Neural cell (in vitro differentiated cells): ENCODE data around the gene STXBP5.

Source experiments
- MXI1 ChIP-seq: fragments of 450-650 bp; conservative IDR thresholded peaks from 2 replicates; pipeline ENCODE4 v1.6.1; 2014; ENCODE audit warnings: antibody characterized with exemption, mild to moderate bottlenecking; ENCODE audit not compliant: poor library complexity, severe bottlenecking
- POLR2AphosphoS5 ChIP-seq: IDR thresholded peaks from 2 replicates; pipeline ENCODE4 v1.6.1; 2012
- RAD21 ChIP-seq: fragments of 450-650 bp; conservative IDR thresholded peaks from 2 replicates; pipeline ENCODE4 v1.6.1; 2014; ENCODE audit warnings: antibody characterized with exemption, mild to moderate bottlenecking, moderate library complexity
- TF ChIP-seq, protein P1 (sequence below): fragments of 450-650 bp; IDR thresholded peaks from 2 replicates; pipeline ENCODE4 v1.5.1; 2014; ENCODE audit warnings: antibody characterized with exemption, mild to moderate bottlenecking, moderate library complexity; ENCODE audit not compliant: poor library complexity, severe bottlenecking
- TF ChIP-seq, protein P2 (sequence below): IDR thresholded peaks from 2 replicates; pipeline ENCODE4 v1.6.1; 2012; ENCODE audit warnings: borderline replicate concordance

DNA sequence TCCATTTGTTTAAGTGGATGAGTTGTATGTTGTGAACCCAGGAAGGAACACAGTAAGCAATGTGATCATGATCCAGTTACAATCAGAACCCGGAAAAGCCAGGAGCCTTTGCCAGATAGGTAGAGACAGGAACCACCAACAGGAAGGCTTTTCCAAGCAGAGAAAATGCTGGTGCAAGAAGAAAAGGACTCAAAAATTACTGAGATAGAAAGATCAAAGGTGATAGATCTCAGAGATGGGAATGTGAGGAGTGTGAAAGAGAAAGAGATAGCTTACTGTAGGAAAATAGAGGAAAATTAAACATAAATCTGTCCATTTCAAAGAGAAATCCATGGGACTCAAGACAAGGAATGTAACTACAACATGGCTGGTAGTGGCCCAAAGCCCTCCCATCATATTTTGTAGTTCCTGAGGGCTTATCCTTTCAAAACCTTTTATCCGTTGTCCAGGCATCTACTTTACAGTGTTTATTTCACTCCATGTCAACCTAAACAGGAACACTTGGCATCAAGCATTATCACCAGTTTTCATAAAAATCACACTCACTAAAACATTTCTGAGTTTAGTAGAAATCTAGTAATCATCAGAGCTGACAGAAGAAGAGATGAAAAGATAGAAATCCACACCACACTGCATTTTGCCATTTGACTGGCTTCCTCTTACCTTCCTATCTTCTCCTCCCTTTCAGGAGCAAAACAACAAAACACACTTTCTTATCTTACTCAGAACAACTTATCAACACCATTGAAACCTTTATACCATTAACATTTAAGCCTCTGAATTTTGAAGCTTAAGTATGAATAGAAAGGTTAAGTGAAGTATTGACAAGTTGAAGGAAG is 44.5 kb upstream of the STXBP5 start:
- TF ChIP-seq POLR2AphosphoS5 (no peak), RAD21 (no peak), MXI1 (no peak)
- TF ChIP-seq, protein P1, sequence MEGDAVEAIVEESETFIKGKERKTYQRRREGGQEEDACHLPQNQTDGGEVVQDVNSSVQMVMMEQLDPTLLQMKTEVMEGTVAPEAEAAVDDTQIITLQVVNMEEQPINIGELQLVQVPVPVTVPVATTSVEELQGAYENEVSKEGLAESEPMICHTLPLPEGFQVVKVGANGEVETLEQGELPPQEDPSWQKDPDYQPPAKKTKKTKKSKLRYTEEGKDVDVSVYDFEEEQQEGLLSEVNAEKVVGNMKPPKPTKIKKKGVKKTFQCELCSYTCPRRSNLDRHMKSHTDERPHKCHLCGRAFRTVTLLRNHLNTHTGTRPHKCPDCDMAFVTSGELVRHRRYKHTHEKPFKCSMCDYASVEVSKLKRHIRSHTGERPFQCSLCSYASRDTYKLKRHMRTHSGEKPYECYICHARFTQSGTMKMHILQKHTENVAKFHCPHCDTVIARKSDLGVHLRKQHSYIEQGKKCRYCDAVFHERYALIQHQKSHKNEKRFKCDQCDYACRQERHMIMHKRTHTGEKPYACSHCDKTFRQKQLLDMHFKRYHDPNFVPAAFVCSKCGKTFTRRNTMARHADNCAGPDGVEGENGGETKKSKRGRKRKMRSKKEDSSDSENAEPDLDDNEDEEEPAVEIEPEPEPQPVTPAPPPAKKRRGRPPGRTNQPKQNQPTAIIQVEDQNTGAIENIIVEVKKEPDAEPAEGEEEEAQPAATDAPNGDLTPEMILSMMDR: no peak
- TF ChIP-seq, protein P2, sequence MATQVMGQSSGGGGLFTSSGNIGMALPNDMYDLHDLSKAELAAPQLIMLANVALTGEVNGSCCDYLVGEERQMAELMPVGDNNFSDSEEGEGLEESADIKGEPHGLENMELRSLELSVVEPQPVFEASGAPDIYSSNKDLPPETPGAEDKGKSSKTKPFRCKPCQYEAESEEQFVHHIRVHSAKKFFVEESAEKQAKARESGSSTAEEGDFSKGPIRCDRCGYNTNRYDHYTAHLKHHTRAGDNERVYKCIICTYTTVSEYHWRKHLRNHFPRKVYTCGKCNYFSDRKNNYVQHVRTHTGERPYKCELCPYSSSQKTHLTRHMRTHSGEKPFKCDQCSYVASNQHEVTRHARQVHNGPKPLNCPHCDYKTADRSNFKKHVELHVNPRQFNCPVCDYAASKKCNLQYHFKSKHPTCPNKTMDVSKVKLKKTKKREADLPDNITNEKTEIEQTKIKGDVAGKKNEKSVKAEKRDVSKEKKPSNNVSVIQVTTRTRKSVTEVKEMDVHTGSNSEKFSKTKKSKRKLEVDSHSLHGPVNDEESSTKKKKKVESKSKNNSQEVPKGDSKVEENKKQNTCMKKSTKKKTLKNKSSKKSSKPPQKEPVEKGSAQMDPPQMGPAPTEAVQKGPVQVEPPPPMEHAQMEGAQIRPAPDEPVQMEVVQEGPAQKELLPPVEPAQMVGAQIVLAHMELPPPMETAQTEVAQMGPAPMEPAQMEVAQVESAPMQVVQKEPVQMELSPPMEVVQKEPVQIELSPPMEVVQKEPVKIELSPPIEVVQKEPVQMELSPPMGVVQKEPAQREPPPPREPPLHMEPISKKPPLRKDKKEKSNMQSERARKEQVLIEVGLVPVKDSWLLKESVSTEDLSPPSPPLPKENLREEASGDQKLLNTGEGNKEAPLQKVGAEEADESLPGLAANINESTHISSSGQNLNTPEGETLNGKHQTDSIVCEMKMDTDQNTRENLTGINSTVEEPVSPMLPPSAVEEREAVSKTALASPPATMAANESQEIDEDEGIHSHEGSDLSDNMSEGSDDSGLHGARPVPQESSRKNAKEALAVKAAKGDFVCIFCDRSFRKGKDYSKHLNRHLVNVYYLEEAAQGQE: no peak
